Muscle layer of colon (tissue), 2 donors: Measurements from ENCODE around the gene CNTN1.

Experiments
- H3K27ac ChIP-seq: one replicate; pipeline ENCODE4 v1.7.0; 2013; ENCODE audit warnings: low read depth, mild to moderate bottlenecking, low read length, moderate library complexity
- H3K27me3 ChIP-seq, 2 donors: one replicate each; pipeline ENCODE4 v1.7.0; 2013; ENCODE audit warnings: low read length in 2 of 2, mild to moderate bottlenecking in 2 of 2; ENCODE audit not compliant: insufficient read depth in 2 of 2, control insufficient read depth in 1 of 2
- H3K36me3 ChIP-seq: one replicate; pipeline ENCODE4 v1.7.0; 2013; ENCODE audit warnings: mild to moderate bottlenecking, low read length; ENCODE audit not compliant: insufficient read depth
- H3K4me1 ChIP-seq: one replicate; pipeline ENCODE4 v1.7.0; 2013; ENCODE audit warnings: mild to moderate bottlenecking, low read length; ENCODE audit not compliant: insufficient read depth
- H3K4me3 ChIP-seq, 2 donors: one replicate each; pipeline ENCODE4 v1.7.0; 2013; ENCODE audit warnings: low read length in 2 of 2, low read depth in 1 of 2, mild to moderate bottlenecking in 1 of 2, moderate library complexity in 1 of 2
- H3K9ac ChIP-seq: one replicate; pipeline ENCODE4 v1.7.0; 2013; ENCODE audit warnings: low read length
- H3K9me3 ChIP-seq: one replicate; pipeline ENCODE4 v1.7.0; 2013; ENCODE audit warnings: mild to moderate bottlenecking, low read length
- donor health status: abdominal sarcoma.
- donor health status: Adenocarcinoma of cecum.

Gene CNTN1

GRCh38 chr12:40937891-40938290, 245.7 kb downstream of the CNTN1 start:
- Histone ChIP-seq H3K9ac (no peak overlapping the region), H3K36me3 (no peaks in the 10 kb centered on the region), H3K9me3 (no peaks in the 10 kb centered on the region), H3K27me3 (no peaks in the 10 kb centered on the region), H3K4me3 (no peak overlapping the region), H3K27ac (no peak overlapping the region), H3K4me1 (no peaks in the 10 kb centered on the region)

DNA sequence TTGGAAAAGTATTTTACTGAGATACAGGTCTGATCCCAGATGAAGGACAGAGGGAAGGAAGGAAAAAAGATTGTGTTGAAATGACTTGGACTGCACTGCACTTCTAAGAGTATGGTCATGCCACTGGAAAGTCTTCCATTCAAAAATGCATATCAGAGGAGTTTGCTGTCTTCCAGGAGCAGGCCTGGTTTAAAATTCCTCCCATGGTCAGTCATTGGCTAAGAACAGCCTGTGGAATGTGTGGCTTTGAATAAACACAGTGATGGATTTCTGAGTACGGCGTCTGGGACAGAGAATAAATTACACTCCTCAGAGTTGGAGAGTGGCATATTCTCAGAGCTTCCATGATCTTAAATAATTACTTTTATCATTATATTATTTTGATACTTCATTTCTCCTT, 250.1 kb downstream of the CNTN1 start:
- Histone ChIP-seq H3K36me3 (no peaks in the 10 kb centered on the region), H3K9me3 (no peaks in the 10 kb centered on the region), H3K4me3 (no peak overlapping the region), H3K9ac (no peak overlapping the region), H3K27me3 (no peaks in the 10 kb centered on the region), H3K4me1 (no peaks in the 10 kb centered on the region), H3K27ac (no peak overlapping the region)

DNA sequence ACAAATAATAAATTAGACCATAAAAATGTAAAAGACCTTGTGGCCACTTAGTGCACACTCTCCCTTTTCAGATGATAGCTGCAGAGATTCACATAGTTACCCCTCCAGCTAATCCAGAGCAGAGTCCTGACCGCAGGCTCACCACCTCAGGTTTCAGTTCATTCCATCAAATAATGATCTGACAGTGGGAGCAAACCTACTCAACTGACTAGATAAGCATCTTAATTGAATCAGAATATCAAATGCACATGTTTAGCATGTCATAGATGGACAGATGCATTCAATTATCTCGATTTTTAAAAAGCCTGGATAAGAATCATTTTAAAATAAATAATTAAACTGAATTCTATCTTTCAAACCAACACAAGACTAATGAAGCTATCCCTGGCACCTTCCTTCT, 253.5 kb downstream of the CNTN1 start:
- Histone ChIP-seq H3K4me3 (no peak overlapping the region), H3K9ac (no peak overlapping the region)

GRCh38 chr12:40946612-40947194, 254.5 kb downstream of the CNTN1 start:
- Histone ChIP-seq H3K9me3 (no peaks in the 10 kb centered on the region), H3K9ac (no peak overlapping the region)

More for the DNA sequence above, 253.5 kb downstream of the CNTN1 start:
- Histone ChIP-seq H3K27me3 (no peaks in the 10 kb centered on the region), H3K9me3 (no peaks in the 10 kb centered on the region), H3K36me3 (no peaks in the 10 kb centered on the region), H3K27ac (no peak overlapping the region), H3K4me1 (no peaks in the 10 kb centered on the region)

DNA sequence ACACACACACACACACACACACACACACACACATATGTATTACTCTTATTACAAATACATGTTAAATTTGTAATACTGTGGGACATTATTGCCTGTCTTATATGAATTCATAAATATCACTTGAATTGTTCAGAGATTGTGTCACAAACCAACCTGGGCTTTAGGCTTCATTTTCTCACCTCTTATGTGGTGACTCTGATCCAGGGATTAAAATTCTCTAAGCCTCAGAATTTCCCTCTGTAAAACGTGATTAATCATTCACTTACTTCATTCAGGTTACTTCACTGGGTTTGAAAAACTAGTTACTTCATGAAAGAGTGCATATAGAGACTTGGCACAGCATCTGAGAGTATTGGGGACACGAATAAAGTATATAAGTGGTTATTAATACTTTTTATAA, 255.6 kb downstream of the CNTN1 start:
- no peak overlapping the region for H3K4me3 ChIP-seq
- H3K9ac ChIP-seq = no peak overlapping the region

More at GRCh38 chr12:40946612-40947194, 254.5 kb downstream of the CNTN1 start:
- H3K4me3 ChIP-seq = no peak overlapping the region
- H3K4me1 ChIP-seq = no peaks in the 10 kb centered on the region
- H3K27ac ChIP-seq = no peak overlapping the region
- no peaks in the 10 kb centered on the region for H3K36me3 ChIP-seq
- no peaks in the 10 kb centered on the region for H3K27me3 ChIP-seq

GRCh38 chr12:40953076-40953475, 260.8 kb downstream of the CNTN1 start:
- Histone ChIP-seq H3K9me3 (no peaks in the 10 kb centered on the region), H3K36me3 (no peaks in the 10 kb centered on the region), H3K4me1 (no peaks in the 10 kb centered on the region), H3K4me3 (no peak overlapping the region), H3K27me3 (no peaks in the 10 kb centered on the region), H3K27ac (no peak overlapping the region), H3K9ac (no peak overlapping the region)

More for the DNA sequence above, 255.6 kb downstream of the CNTN1 start:
- Histone ChIP-seq H3K27me3 (no peaks in the 10 kb centered on the region), H3K4me1 (no peaks in the 10 kb centered on the region), H3K36me3 (no peaks in the 10 kb centered on the region), H3K27ac (no peak overlapping the region), H3K9me3 (no peaks in the 10 kb centered on the region)

- Histone ChIP-seq H3K9ac (no peak overlapping the region), H3K27ac (no peak overlapping the region), H3K9me3 (no peaks in the 10 kb centered on the region), H3K27me3 (no peaks in the 10 kb centered on the region), H3K36me3 (no peaks in the 10 kb centered on the region), H3K4me3 (no peak overlapping the region), H3K4me1 (no peaks in the 10 kb centered on the region)
Measured at GRCh38 chr12:40957417-40957816, 265.2 kb downstream of the CNTN1 start.

DNA sequence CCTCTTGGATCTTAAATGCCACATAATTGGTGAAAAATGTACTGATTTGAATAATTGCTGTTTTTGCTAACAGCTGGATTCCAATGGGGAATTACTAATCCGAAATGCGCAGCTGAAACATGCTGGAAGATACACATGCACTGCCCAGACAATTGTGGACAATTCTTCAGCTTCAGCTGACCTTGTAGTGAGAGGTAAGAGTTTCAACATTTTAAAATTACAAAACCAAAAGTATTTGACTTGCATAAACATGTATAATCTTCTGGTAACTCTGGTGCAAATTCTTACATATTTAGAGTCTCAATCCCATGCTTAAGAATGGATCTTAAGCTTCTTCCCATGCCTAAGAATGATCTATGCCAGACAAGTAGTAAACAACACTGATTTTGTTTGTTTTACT, 266.8 kb downstream of the CNTN1 start:
- H3K4me1 ChIP-seq = no peaks in the 10 kb centered on the region
- H3K27me3 ChIP-seq = no peaks in the 10 kb centered on the region
- H3K4me3 ChIP-seq = no peak overlapping the region
- H3K9ac ChIP-seq = no peak overlapping the region
- H3K27ac ChIP-seq = no peak overlapping the region
- no peaks in the 10 kb centered on the region for H3K9me3 ChIP-seq
- no peaks in the 10 kb centered on the region for H3K36me3 ChIP-seq

DNA sequence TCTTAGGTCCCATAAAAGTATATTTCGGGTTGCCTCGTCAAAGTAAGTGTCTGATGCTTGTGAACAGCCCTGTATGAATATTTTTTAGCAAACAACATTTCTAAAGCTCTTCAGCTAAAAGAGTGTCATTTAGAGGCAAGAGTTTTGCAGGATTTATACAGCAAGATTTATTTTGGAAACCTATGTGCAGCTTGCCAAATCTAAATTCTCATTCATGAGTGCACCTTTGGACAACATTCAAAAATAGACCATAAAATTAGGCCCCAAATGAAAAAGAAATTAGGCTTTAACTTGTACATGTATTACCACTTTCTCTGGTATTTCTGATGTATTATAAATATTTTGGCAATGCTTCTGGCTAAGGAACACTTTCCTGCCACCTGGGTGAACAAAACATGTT, 271.5 kb downstream of the CNTN1 start:
- no peak overlapping the region for H3K4me3 ChIP-seq
- no peaks in the 10 kb centered on the region for H3K9me3 ChIP-seq
- H3K9ac ChIP-seq = no peak overlapping the region
- H3K36me3 ChIP-seq = no peaks in the 10 kb centered on the region
- no peaks in the 10 kb centered on the region for H3K4me1 ChIP-seq
- no peaks in the 10 kb centered on the region for H3K27me3 ChIP-seq
- H3K27ac ChIP-seq = no peak overlapping the region

- Histone ChIP-seq H3K9ac (no peak overlapping the region), H3K27me3 (no peaks in the 10 kb centered on the region), H3K27ac (no peak overlapping the region), H3K9me3 (no peaks in the 10 kb centered on the region), H3K36me3 (no peaks in the 10 kb centered on the region), H3K4me3 (no peak overlapping the region), H3K4me1 (peaks cover 6% of the 10 kb centered on the region)
Measured at GRCh38 chr12:40969796-40970195, 277.6 kb downstream of the CNTN1 start.

- no peak overlapping the region for H3K4me3 ChIP-seq
- no peak overlapping the region for H3K27ac ChIP-seq
- no peaks in the 10 kb centered on the region for H3K27me3 ChIP-seq
- H3K9me3 ChIP-seq = no peaks in the 10 kb centered on the region
- no peaks in the 10 kb centered on the region for H3K36me3 ChIP-seq
- no peak overlapping the region for H3K9ac ChIP-seq
- peaks cover 9% of the 10 kb centered on the region for H3K4me1 ChIP-seq
Measured at GRCh38 chr12:40970320-40970907, 278.2 kb downstream of the CNTN1 start.

- Histone ChIP-seq H3K9me3 (no peaks in the 10 kb centered on the region), H3K27me3 (no peaks in the 10 kb centered on the region), H3K4me3 (no peak overlapping the region), H3K36me3 (no peaks in the 10 kb centered on the region), H3K9ac (no peak overlapping the region), H3K4me1 (peaks cover 19% of the 10 kb centered on the region), H3K27ac (no peak overlapping the region)
Measured at GRCh38 chr12:40971911-40972310, 279.7 kb downstream of the CNTN1 start.
